Fibroblast of lung (primary cell): ENCODE measurements around the gene SIGLEC7.

Experiments
- EZH2 ChIP-seq: IDR thresholded peaks from 2 replicates; pipeline ENCODE4 v1.5.1; 2012; ENCODE audit warnings: low read length, control low read depth, mild to moderate bottlenecking; ENCODE audit errors: missing control alignments
- TF ChIP-seq, protein P1 (sequence below), 2 donors: IDR thresholded peaks in 1 of 2; conservative IDR thresholded peaks in 1 of 2; 1 replicate in 1 of 2; 2 replicates in 1 of 2; pipeline ENCODE4 v1.5.1; 2011 to 2012; ENCODE audit warnings: low read length in 2 of 2, control low read depth in 1 of 2, inconsistent platforms in 1 of 2, low read depth in 1 of 2, mild to moderate bottlenecking in 1 of 2

- TF ChIP-seq, protein P1, sequence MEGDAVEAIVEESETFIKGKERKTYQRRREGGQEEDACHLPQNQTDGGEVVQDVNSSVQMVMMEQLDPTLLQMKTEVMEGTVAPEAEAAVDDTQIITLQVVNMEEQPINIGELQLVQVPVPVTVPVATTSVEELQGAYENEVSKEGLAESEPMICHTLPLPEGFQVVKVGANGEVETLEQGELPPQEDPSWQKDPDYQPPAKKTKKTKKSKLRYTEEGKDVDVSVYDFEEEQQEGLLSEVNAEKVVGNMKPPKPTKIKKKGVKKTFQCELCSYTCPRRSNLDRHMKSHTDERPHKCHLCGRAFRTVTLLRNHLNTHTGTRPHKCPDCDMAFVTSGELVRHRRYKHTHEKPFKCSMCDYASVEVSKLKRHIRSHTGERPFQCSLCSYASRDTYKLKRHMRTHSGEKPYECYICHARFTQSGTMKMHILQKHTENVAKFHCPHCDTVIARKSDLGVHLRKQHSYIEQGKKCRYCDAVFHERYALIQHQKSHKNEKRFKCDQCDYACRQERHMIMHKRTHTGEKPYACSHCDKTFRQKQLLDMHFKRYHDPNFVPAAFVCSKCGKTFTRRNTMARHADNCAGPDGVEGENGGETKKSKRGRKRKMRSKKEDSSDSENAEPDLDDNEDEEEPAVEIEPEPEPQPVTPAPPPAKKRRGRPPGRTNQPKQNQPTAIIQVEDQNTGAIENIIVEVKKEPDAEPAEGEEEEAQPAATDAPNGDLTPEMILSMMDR (conservative IDR thresholded peaks at IDR 0.05 in 1 of 2, IDR thresholded peaks at IDR 0.05 in 1 of 2; ENCODE audit: low read depth in 1 of 2, low read length in 2 of 2), result no peak
- no peak for TF ChIP-seq EZH2
Measured at GRCh38 chr19:51135004-51135403, 7.1 kb upstream of the SIGLEC7 start.
